Measurements from ENCODE around the gene PLAA. TPM values are rescaled to one million over a fixed set of nuclear protein-coding genes. Genes with fewer than 3 reads are reported as not detected.

The PLAA gene
- total RNA-seq, 4 donors from 2014 or later, result 72.5 to 105 (median 83.8) TPM

- Histone ChIP-seq H3K27ac (peak within 1 kb of the TSS; percentile 82 to 90 (median 85)), H3K9me3 (no peaks in the 10 kb centered on the region), H3K4me3 (peak within 1 kb of the TSS; percentile 61 to 74 (median 70)), H3K4me1 (peaks cover 14 to 18% of the 10 kb centered on the region in 2 donors), H3K27me3 (no peaks in the 10 kb centered on the region), H3K36me3 (no peaks in the 10 kb centered on the region)
- in situ Hi-C loops (cut with MboI; ENCODE audit: low sequenced_read_pairs in 4 of 4) (loop anchor here in 1 of 4 donors (10.0 kb wide), 1 partner anchor 619 kb away; the partner anchor contains the start of gene C9orf72), intact Hi-C loops (cut with DNase I; ENCODE audit: low total_unique reads) (loop anchor here (1.0 to 10.0 kb wide), 2 partner anchors 9 to 419 kb away; partner anchors contain the start of gene PLAA)
- DNase-seq (peak; percentile 96 to 97), ATAC-seq (peak; percentile 99)
- TF ChIP-seq POLR2A (IDR thresholded peaks at IDR 0.05) (peak; percentile 23 to 60), CTCF (IDR thresholded peaks at IDR 0.05 in 4 of 5, conservative IDR thresholded peaks at IDR 0.05 in 1 of 5) (no peak)
These were observed 9.1 kb upstream of the PLAA start, which contains the start of gene IFT74 for GRCh38 chr9:26955921-26956859. IFT74 (plus strand) TSS chr9:26956412; CDS start chr9:26961968, 5,556 bp downstream.

GRCh38 chr9:26955222-26955903, 8.3 kb upstream of the PLAA start:
- H3K4me3 ChIP-seq, result peak overlapping the region; percentile 61 to 74 (median 70)
- no peaks in the 10 kb centered on the region for H3K27me3 ChIP-seq
- in situ Hi-C loops (cut with MboI; ENCODE audit: low sequenced_read_pairs in 4 of 4), result loop anchor here in 1 of 4 donors (10.0 kb wide), 1 partner anchor 619 kb away; the partner anchor contains the start of gene C9orf72
- intact Hi-C loops (cut with DNase I; ENCODE audit: low total_unique reads), result loop anchor here (10.0 kb wide), 1 partner anchor 419 kb away; no protein-coding TSS in a partner anchor
- ATAC-seq (no peak), DNase-seq (no peak)
- TF ChIP-seq POLR2A (IDR thresholded peaks at IDR 0.05), result no peak
- H3K9me3 ChIP-seq, result no peaks in the 10 kb centered on the region
- peaks cover 14 to 18% of the 10 kb centered on the region in 2 donors for H3K4me1 ChIP-seq
- peak overlapping the region; percentile 82 to 90 (median 85) for H3K27ac ChIP-seq
- no peaks in the 10 kb centered on the region for H3K36me3 ChIP-seq

GRCh38 chr9:26954050-26954508, 7.0 kb upstream of the PLAA start:
- H3K36me3 ChIP-seq, result no peaks in the 10 kb centered on the region
- no peak overlapping the region for H3K4me3 ChIP-seq
- no peak for ATAC-seq
- H3K4me1 ChIP-seq, result peaks cover 14 to 18% of the 10 kb centered on the region in 2 donors
- H3K27ac ChIP-seq, result no peak overlapping the region
- no peaks in the 10 kb centered on the region for H3K9me3 ChIP-seq
- in situ Hi-C loops (cut with MboI; ENCODE audit: low sequenced_read_pairs in 4 of 4) (loop anchor here in 1 of 4 donors (10.0 kb wide), 1 partner anchor 621 kb away; the partner anchor contains the start of gene C9orf72), intact Hi-C loops (cut with DNase I; ENCODE audit: low total_unique reads) (loop anchor here (10.0 kb wide), 1 partner anchor 421 kb away; no protein-coding TSS in a partner anchor)
- TF ChIP-seq CTCF (IDR thresholded peaks at IDR 0.05 in 4 of 5, conservative IDR thresholded peaks at IDR 0.05 in 1 of 5), result no peak
- TF ChIP-seq POLR2A (IDR thresholded peaks at IDR 0.05), result no peak
- DNase-seq, result no peak
- no peaks in the 10 kb centered on the region for H3K27me3 ChIP-seq

DNA sequence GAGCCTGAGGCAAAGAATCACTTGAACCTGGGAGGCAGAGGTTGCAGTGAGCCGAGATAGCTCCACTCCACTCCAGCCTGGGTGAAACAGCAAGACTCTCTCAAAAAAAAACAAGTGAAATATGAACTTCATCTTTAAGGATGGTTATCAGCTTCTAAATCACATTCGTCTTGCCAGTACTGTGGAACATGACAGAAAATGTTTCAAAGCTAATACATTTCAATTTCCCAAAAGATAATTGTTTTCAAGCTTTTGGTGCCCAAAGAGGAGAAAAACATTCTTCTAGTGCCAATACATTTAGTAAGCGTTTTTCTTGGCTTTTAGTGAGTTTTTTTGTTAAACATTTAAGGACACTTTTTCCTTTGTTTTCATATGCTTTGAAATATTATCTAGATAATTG, 4.8 kb upstream of the PLAA start:
- in situ Hi-C loops (cut with MboI; ENCODE audit: low sequenced_read_pairs in 4 of 4), result loop anchor here in 1 of 4 donors (10.0 kb wide), 1 partner anchor 623 kb away; the partner anchor contains the start of gene C9orf72
- Histone ChIP-seq H3K27me3 (no peaks in the 10 kb centered on the region), H3K4me3 (no peak overlapping the region), H3K27ac (no peak overlapping the region), H3K4me1 (peaks cover 12 to 17% of the 10 kb centered on the region in 2 donors), H3K36me3 (no peaks in the 10 kb centered on the region), H3K9me3 (no peaks in the 10 kb centered on the region)
- intact Hi-C loops (cut with DNase I; ENCODE audit: low total_unique reads), result loop anchor here (10.0 kb wide), 1 partner anchor 423 kb away; no protein-coding TSS in a partner anchor
- no peak for DNase-seq
- TF ChIP-seq POLR2A (IDR thresholded peaks at IDR 0.05) (no peak), CTCF (IDR thresholded peaks at IDR 0.05 in 4 of 5, conservative IDR thresholded peaks at IDR 0.05 in 1 of 5) (no peak)
- ATAC-seq, result no peak
